ENCODE data around the gene CRYBG2. TPM values are rescaled to one million over a fixed set of nuclear protein-coding genes. Genes with fewer than 3 reads are reported as not detected.
A peak's percentile ranks its signal among the peaks of the same experiment; 100 is the strongest.

CRYBG2 gene
- total RNA-seq, 2 donors from 2014 or later = 12.8 to 30.3 TPM

DNA sequence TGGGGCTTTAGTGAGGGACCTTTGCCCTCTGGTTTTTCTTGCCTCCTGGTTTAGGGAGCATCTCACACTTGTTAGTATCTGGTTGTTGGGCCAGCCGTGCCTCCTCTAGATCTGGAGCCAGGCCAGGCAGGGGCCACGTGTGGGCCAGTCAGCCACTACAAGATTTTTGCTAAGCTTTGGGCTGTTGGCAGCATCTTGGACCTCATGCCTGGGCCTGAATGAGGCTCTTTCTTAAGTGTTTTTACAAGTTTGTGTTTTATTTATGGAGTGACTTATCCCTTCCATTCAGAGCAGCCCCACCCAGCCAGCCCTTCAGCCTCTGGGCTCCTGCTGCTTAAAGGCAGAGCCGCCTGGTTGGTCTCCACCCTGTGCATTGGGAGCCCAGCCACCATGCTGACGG is 75.6 kb downstream of the CRYBG2 start:
- Histone ChIP-seq H3K9me3 (no peaks in the 10 kb centered on the region), H3K9ac (ENCODE audit: low read depth in 2 of 2, low read length in 2 of 2) (peak overlapping the region; percentile 38 to 82), H3K27me3 (no peaks in the 10 kb centered on the region), H3K36me3 (peaks cover 7% of the 10 kb centered on the region), H3K4me3 (no peak overlapping the region), H3K27ac (peak overlapping the region; percentile 95), H3K4me1 (peaks cover 28% of the 10 kb centered on the region)
- DNase-seq = peak; percentile 92
- TF ChIP-seq CTCF (IDR thresholded peaks at IDR 0.05) = no peak
- intact Hi-C loops (cut with DNase I) = no loop called here

- Histone ChIP-seq H3K4me3 (no peak overlapping the region), H3K27me3 (no peaks in the 10 kb centered on the region), H3K4me1 (peaks cover 28% of the 10 kb centered on the region), H3K27ac (peak overlapping the region; percentile 95), H3K9ac (ENCODE audit: low read depth in 2 of 2, low read length in 2 of 2) (peak overlapping the region; percentile 38 to 82), H3K36me3 (peaks cover 7% of the 10 kb centered on the region), H3K9me3 (no peaks in the 10 kb centered on the region)
- no peak for DNase-seq
- intact Hi-C loops (cut with DNase I) = no loop called here
- no peak for TF ChIP-seq CTCF (IDR thresholded peaks at IDR 0.05)
These were observed 76.2 kb downstream of the CRYBG2 start for GRCh38 chr1:26277719-26278118.

- no peak overlapping the region for H3K4me3 ChIP-seq
- H3K9ac ChIP-seq (ENCODE audit: low read depth in 2 of 2, low read length in 2 of 2) = peak overlapping the region; percentile 38 to 82
- no peaks in the 10 kb centered on the region for H3K9me3 ChIP-seq
- peak; percentile 64 for DNase-seq
- intact Hi-C loops (cut with DNase I) = no loop called here
- peaks cover 28% of the 10 kb centered on the region for H3K4me1 ChIP-seq
- peak overlapping the region; percentile 95 for H3K27ac ChIP-seq
- no peaks in the 10 kb centered on the region for H3K27me3 ChIP-seq
- no peak for TF ChIP-seq CTCF (IDR thresholded peaks at IDR 0.05)
- peaks cover 7% of the 10 kb centered on the region for H3K36me3 ChIP-seq
These were observed 76.7 kb downstream of the CRYBG2 start for GRCh38 chr1:26277261-26277661.

- intact Hi-C loops (cut with DNase I) = no loop called here
- Histone ChIP-seq H3K27me3 (no peaks in the 10 kb centered on the region), H3K9ac (ENCODE audit: low read depth in 2 of 2, low read length in 2 of 2) (peak overlapping the region in 1 of 2 donors; percentile 82), H3K4me1 (peaks cover 21% of the 10 kb centered on the region), H3K9me3 (no peaks in the 10 kb centered on the region), H3K36me3 (peaks cover 1% of the 10 kb centered on the region), H3K4me3 (no peak overlapping the region), H3K27ac (peak overlapping the region; percentile 95)
- TF ChIP-seq CTCF (IDR thresholded peaks at IDR 0.05) = no peak
- DNase-seq = no peak
These were observed 77.5 kb downstream of the CRYBG2 start for GRCh38 chr1:26276432-26276838.

DNA sequence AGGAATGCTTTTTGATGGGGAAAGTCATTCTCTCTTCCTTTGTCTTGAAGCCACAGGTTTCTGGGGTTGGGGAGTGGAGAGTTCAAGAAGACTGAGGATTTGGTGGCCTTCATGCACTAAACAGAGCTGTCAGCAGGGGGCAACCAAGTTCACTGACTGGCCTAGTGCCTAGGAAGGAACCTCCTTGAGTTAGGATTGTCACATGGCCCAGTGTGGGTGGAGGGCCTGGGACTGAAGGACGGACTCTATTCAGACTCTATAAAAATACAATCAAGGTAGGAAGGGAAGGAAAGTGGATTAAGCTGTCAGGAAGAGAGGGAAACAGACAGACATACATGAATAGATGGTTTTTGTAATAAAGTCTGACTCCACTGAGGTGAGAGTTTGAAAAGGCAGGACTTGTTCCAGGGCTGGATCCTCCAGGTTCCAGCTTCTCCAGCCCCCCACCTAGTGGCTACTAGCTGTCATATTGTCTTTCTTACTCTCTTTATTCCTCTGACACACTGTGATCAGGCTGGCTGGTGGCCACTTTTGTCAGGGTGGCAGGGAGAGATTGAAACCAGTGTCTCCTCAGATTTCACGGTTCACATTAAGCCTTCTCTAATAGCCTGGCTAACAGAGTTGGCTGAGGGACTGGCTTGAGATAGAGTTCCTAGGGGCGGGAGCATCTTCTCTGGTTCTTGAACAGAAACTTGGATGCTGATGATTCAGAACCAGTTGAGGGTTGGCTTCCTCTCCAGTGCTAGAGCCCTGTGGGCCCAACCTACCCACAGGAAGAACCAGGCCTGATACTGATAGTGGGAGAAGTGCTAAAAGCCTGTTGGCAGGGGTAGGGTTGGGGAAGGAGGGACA is 78.1 kb downstream of the CRYBG2 start:
- Histone ChIP-seq H3K27me3 (no peaks in the 10 kb centered on the region), H3K4me3 (no peak overlapping the region), H3K27ac (peak overlapping the region; percentile 95), H3K9ac (ENCODE audit: low read depth in 2 of 2, low read length in 2 of 2) (peak overlapping the region; percentile 13 to 82), H3K9me3 (no peaks in the 10 kb centered on the region), H3K4me1 (peaks cover 17% of the 10 kb centered on the region), H3K36me3 (no peaks in the 10 kb centered on the region)
- intact Hi-C loops (cut with DNase I) = no loop called here
- TF ChIP-seq CTCF (IDR thresholded peaks at IDR 0.05) = peak; percentile 72
- peak; percentile 95 for DNase-seq
